CD4-positive, alpha-beta T cell (primary cell): ENCODE results near the gene BACE1. TPM values are rescaled to one million over a fixed set of nuclear protein-coding genes. Genes with fewer than 3 reads are reported as not detected.

Experiments used
- ATAC-seq: fragments of 200-7000 bp; cut with Tn5 transposase; one replicate; pipeline ENCODE4 v1.10.0; 2022; ENCODE audit warnings: mild to moderate bottlenecking; ENCODE audit not compliant: poor library complexity
- CTCF ChIA-PET: fragments of 350-600 bp; sonication (Branson Sonifier 250); formaldehyde crosslinking; loops from one replicate; lab custom pipeline; 2021; ENCODE audit warnings: antibody characterized with exemption, inconsistent platforms; lab: Charles Lee
- POLR2A ChIA-PET: fragments of 350-600 bp; sonication (Branson Sonifier 250); formaldehyde crosslinking; loops from one replicate; lab custom pipeline; 2021; ENCODE audit warnings: antibody characterized with exemption, inconsistent platforms; lab: Charles Lee
- DNase-seq, 14 experiments: peaks; one replicate each; pipeline ENCODE4 v3.0.0-alpha.2; 2013 to 2020; ENCODE audit warnings: mixed read lengths in 2 of 14
- H3K27ac ChIP-seq, 2 donors: one replicate each; pipeline versions ENCODE4 v1.5.1 to v1.7.0; 2013; ENCODE audit warnings: low read length in 2 of 2, low read depth in 1 of 2, mild to moderate bottlenecking in 1 of 2
- H3K27me3 ChIP-seq, 2 experiments: 1 replicate in 1 of 2; 2 replicates in 1 of 2; pipeline versions ENCODE4 v1.6.1 to v1.7.0; 2013; ENCODE audit warnings: low read length in 2 of 2, control low read depth in 1 of 2, mild to moderate bottlenecking in 1 of 2, moderate library complexity in 1 of 2; ENCODE audit not compliant: insufficient read depth in 2 of 2, control insufficient read depth in 1 of 2
- H3K36me3 ChIP-seq: one replicate; pipeline ENCODE4 v1.6.1; 2013; ENCODE audit warnings: low read length, control low read depth; ENCODE audit not compliant: insufficient read depth
- H3K4me1 ChIP-seq: one replicate; pipeline ENCODE4 v1.6.1; 2013; ENCODE audit warnings: low read length, control low read depth; ENCODE audit not compliant: insufficient read depth
- H3K4me3 ChIP-seq: one replicate; pipeline ENCODE4 v1.5.1; 2013; ENCODE audit warnings: mild to moderate bottlenecking, low read length, moderate library complexity
- H3K9me3 ChIP-seq, 2 experiments: 1 replicate in 1 of 2; 2 replicates in 1 of 2; pipeline versions ENCODE4 v1.6.1 to v1.7.0; 2013; ENCODE audit warnings: low read length in 2 of 2, mild to moderate bottlenecking in 2 of 2, control low read depth in 1 of 2, moderate library complexity in 1 of 2; ENCODE audit not compliant: control insufficient read depth in 1 of 2, insufficient read depth in 1 of 2
- H3K27ac Mint-ChIP-seq: one replicate; pipeline ENCODE4 v1.8.0; 2020; ENCODE audit warnings: mixed read lengths
- H3K27me3 Mint-ChIP-seq: one replicate; pipeline ENCODE4 v1.8.0; 2021; ENCODE audit warnings: mixed read lengths
- H3K36me3 Mint-ChIP-seq: one replicate; pipeline ENCODE4 v1.8.0; 2021; ENCODE audit warnings: low read depth, mixed read lengths
- H3K4me1 Mint-ChIP-seq: one replicate; pipeline ENCODE4 v1.8.0; 2021; ENCODE audit warnings: low read depth, mixed read lengths
- H3K4me3 Mint-ChIP-seq: one replicate; pipeline ENCODE4 v1.8.0; 2020; ENCODE audit warnings: mild to moderate bottlenecking, mixed read lengths
- H3K9me3 Mint-ChIP-seq: one replicate; pipeline ENCODE4 v1.8.0; 2020; ENCODE audit warnings: mixed read lengths
- CTCF ChIP-seq: fragments of 200-600 bp; IDR thresholded peaks from one replicate; pipeline ENCODE4 v1.8.0; 2022; ENCODE audit warnings: antibody characterized with exemption, mild to moderate bottlenecking
- intact Hi-C, 2 experiments: fragments of 100-400 bp; cut with DNase I in 1 of 2; cut with micrococcal nuclease in 1 of 2; formaldehyde crosslinking; loops; one replicate each; pipeline versions ENCODE4 v1.15.1 to v1.9.0; 2023 to 2025; cut with DNase I, micrococcal nuclease
- polyA plus RNA-seq, 2 donors: library from polyadenylated mRNA; unstranded; fragments of 120-200 nt; gene quantifications; one replicate each; pipeline ENCODE4 v1.2.1, GENCODE V29; 2013
- total RNA-seq, 174 experiments: library from RNA in 2 of 174; stranded (reverse) in 2 of 174; gene quantifications; one replicate each; pipeline ENCODE4 v1.2.3 and lab custom pipeline; 2021 to 2026

The BACE1 gene
- total RNA-seq (under 1 TPM; 0.38 to 0.59 TPM), total RNA-seq (lab: John Stamatoyannopoulos, UW) (0.08 to 5.9 (median 1.5) reads per million in 172 experiments)
- polyA plus RNA-seq (2013, experiment 1 of 2) = 5.1 TPM
- polyA plus RNA-seq (2013, experiment 2 of 2) = 6.9 TPM

GRCh38 chr11:117316197-117316961 lies at the start of gene BACE1:
Gene BACE1, minus strand, starts transcription at chr11:117316256. Its CDS starts 461 bp downstream, at chr11:117315795.
- ATAC-seq = no peak
- H3K27ac ChIP-seq = no peak within 1 kb of the TSS
- H3K4me1 ChIP-seq = peaks cover 18% of the 10 kb centered on the region
- H3K27me3 ChIP-seq = peaks cover 20 to 30% of the 10 kb centered on the region in 2 experiments
- H3K4me3 Mint-ChIP-seq = peak within 1 kb of the TSS; percentile 83
- no peak for TF ChIP-seq CTCF
- H3K36me3 ChIP-seq = no peaks in the 10 kb centered on the region
- H3K4me1 Mint-ChIP-seq = peaks cover 7% of the 10 kb centered on the region
- H3K9me3 Mint-ChIP-seq = no peaks in the 10 kb centered on the region
- CTCF ChIA-PET = interaction anchor here (0.6 kb wide), 1 partner anchor 86 kb away, joined by 3 read pairs; no protein-coding TSS in a partner anchor
- peaks cover 0 to 3% of the 10 kb centered on the region in 2 experiments for H3K9me3 ChIP-seq
- peak in 4 of 14 experiments; percentile 5 to 31 (median 24) for DNase-seq
- no peak within 1 kb of the TSS for H3K27ac Mint-ChIP-seq
- H3K36me3 Mint-ChIP-seq = no peaks in the 10 kb centered on the region
- peaks cover 41% of the 10 kb centered on the region for H3K27me3 Mint-ChIP-seq
- intact Hi-C loops = no loop called here
- H3K4me3 ChIP-seq = peak within 1 kb of the TSS; percentile 64
- POLR2A ChIA-PET = no interaction called here

DNA sequence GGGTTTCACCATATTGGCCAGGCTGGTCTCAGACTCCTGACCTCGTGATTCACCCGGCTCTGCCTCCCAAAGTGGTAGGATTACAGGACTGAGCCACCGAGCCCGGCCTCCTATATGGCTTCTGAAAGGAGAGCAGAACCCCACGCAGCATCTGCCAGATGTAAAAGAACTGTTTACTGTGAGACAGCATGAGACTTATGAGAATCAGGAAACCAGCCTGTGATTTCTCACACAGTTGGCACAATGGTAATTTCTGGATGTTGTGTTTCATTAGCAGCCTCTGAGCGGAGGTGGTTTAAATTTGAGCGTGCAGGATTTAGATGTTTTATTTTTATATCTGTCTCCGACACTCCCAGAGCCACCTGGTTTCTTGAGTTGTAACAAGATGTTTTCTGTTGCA lies 45.4 kb upstream of the BACE1 start:
- Histone ChIP-seq H3K4me1 (no peaks in the 10 kb centered on the region), H3K9me3 (no peaks in the 10 kb centered on the region), H3K27me3 (no peaks in the 10 kb centered on the region), H3K4me3 (no peak overlapping the region), H3K27ac (no peak overlapping the region), H3K36me3 (peaks cover 39% of the 10 kb centered on the region)
- no peaks in the 10 kb centered on the region for H3K4me1 Mint-ChIP-seq
- H3K27ac Mint-ChIP-seq = no peak overlapping the region
- CTCF ChIA-PET = no interaction called here
- POLR2A ChIA-PET = no interaction called here
- H3K4me3 Mint-ChIP-seq = no peak overlapping the region
- intact Hi-C loops = no loop called here
- ATAC-seq (no peak), DNase-seq (no peak)
- H3K27me3 Mint-ChIP-seq = no peaks in the 10 kb centered on the region
- H3K36me3 Mint-ChIP-seq = peaks cover 85% of the 10 kb centered on the region
- no peak for TF ChIP-seq CTCF
- H3K9me3 Mint-ChIP-seq = no peaks in the 10 kb centered on the region

DNA sequence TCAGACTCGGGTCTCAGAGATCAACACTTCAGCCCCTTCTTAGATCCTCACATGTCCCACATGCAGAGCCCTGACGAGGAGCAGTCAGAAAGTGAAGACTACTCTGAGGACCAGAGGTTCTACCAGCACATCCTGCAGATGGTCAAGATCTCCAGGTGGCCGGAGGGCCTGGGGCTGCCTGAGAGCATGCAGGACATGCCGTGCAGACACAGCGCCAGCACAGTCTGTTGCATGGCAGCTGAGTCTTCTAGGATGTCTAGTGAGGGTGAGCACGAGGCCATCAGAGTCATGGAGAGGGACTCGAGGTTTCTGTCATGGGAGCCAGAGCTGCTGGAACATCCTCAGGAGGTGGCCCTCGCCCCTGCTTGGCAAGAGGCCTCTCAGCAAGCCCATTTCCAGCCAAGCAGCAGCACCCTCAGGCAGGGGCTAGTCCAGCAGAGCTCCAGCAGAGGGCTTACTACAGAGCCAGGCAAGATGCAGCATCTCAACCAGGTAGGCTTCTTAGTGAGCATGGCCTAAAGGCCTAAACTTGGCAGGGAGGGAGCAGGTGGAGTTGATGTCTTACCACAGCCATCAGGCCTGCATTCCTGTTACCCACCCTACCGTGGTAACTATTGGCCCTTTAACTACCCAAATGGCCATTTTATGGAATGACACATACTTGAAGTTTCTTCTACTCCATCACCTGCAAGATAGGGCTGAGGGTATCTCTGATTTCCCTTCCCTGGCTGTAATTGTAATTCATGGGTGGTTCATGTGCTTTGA lies 40.3 kb upstream of the BACE1 start:
- peaks cover 72% of the 10 kb centered on the region for H3K36me3 Mint-ChIP-seq

More for the DNA sequence above, 40.3 kb upstream of the BACE1 start:
- no peak overlapping the region for H3K4me3 ChIP-seq
- Mint-ChIP-seq H3K4me1 (no peaks in the 10 kb centered on the region), H3K27me3 (no peaks in the 10 kb centered on the region), H3K27ac (no peak overlapping the region), H3K4me3 (no peak overlapping the region), H3K9me3 (no peaks in the 10 kb centered on the region)
- DNase-seq (no peak), ATAC-seq (no peak)
- H3K27me3 ChIP-seq = no peaks in the 10 kb centered on the region
- H3K36me3 ChIP-seq = peaks cover 48% of the 10 kb centered on the region
- ChIA-PET POLR2A (no interaction called here), CTCF (no interaction called here)
- intact Hi-C loops = no loop called here
- no peaks in the 10 kb centered on the region for H3K9me3 ChIP-seq
- no peak for TF ChIP-seq CTCF
- no peaks in the 10 kb centered on the region for H3K4me1 ChIP-seq
- H3K27ac ChIP-seq = no peak overlapping the region
